Suprapubic skin (tissue), 4 donors: ENCODE data around the gene MCU. TPM values are rescaled to one million over a fixed set of nuclear protein-coding genes. Genes with fewer than 3 reads are reported as not detected.
"Not testable (repeated sequence)": the region's sequence is repeated elsewhere in the genome, so short reads cannot be mapped to it uniquely, and the experiment has no call there.

Source experiments
- DNase-seq, 2 donors: peaks; one replicate each; pipeline ENCODE4 v3.0.0-alpha.2; 2019; ENCODE audit warnings: low spot score in 2 of 2
- H3K27ac ChIP-seq: fragments of 200-600 bp; sonication (generic); one replicate; pipeline ENCODE4 v1.5.1; 2019
- H3K27me3 ChIP-seq: fragments of 200-600 bp; sonication (generic); one replicate; pipeline ENCODE4 v1.5.1; 2019
- H3K36me3 ChIP-seq: fragments of 200-600 bp; sonication (generic); one replicate; pipeline ENCODE4 v1.5.1; 2019
- H3K4me1 ChIP-seq: fragments of 200-600 bp; sonication (generic); one replicate; pipeline ENCODE4 v1.5.1; 2019
- H3K4me3 ChIP-seq: fragments of 200-600 bp; sonication (generic); one replicate; pipeline ENCODE4 v1.5.1; 2019; ENCODE audit warnings: mild to moderate bottlenecking
- H3K9me3 ChIP-seq: fragments of 200-600 bp; sonication (generic); one replicate; pipeline ENCODE4 v1.5.1; 2019
- CTCF ChIP-seq, 2 donors: fragments of 200-600 bp in 1 of 2; fragments of 450-650 bp in 1 of 2; sonication (generic) in 1 of 2; IDR thresholded peaks; one replicate each; pipeline ENCODE4 v1.5.1; 2016 to 2019; ENCODE audit warnings: antibody characterized with exemption in 2 of 2, mild to moderate bottlenecking in 1 of 2, moderate library complexity in 1 of 2
- EP300 ChIP-seq: sonication (generic); formaldehyde crosslinking; IDR thresholded peaks from one replicate; pipeline ENCODE4 v1.6.1; 2017; ENCODE audit warnings: antibody characterized with exemption
- POLR2A ChIP-seq, 2 donors: fragments of 450-650 bp; IDR thresholded peaks; one replicate each; pipeline ENCODE4 v1.6.1; 2017; ENCODE audit warnings: antibody characterized with exemption in 2 of 2, mild to moderate bottlenecking in 2 of 2, moderate library complexity in 2 of 2
- POLR2AphosphoS5 ChIP-seq, 3 donors: sonication (generic); formaldehyde crosslinking; IDR thresholded peaks; one replicate each; pipeline ENCODE4 v1.6.1; 2017; ENCODE audit warnings: antibody characterized with exemption in 3 of 3
- WGBS: methylation state at CpG from one replicate; pipeline ENCODE4 v1.1.5; 2018; 5-methylcytosine and 5-hydroxymethylcytosine counted together
- total RNA-seq, 4 donors: library from RNA; depleted of rRNA; stranded (reverse); fragments of >200 nt; gene quantifications; one replicate each; pipeline ENCODE4 v1.1.0, GENCODE V29; 2016

Gene MCU
- total RNA-seq, 4 donors from 2014 or later: 28.3 to 31.7 (median 29.7) TPM

GRCh38 chr10:72895236-72895850, 203.4 kb downstream of the MCU start:
- TF ChIP-seq POLR2AphosphoS5 (IDR thresholded peaks at IDR 0.05) (no peak), POLR2A (IDR thresholded peaks at IDR 0.05) (no peak), CTCF (IDR thresholded peaks at IDR 0.05) (no peak), EP300 (no peak)
- no peak overlapping the region for H3K4me3 ChIP-seq
- H3K27ac ChIP-seq: no peak overlapping the region
- H3K4me1 ChIP-seq: no peaks in the 10 kb centered on the region
- no peaks in the 10 kb centered on the region for H3K9me3 ChIP-seq
- no peaks in the 10 kb centered on the region for H3K27me3 ChIP-seq
- no peak for DNase-seq
- WGBS: 78% methylated on average over 11 of the region's 11 CpGs
- H3K36me3 ChIP-seq: no peaks in the 10 kb centered on the region

DNA sequence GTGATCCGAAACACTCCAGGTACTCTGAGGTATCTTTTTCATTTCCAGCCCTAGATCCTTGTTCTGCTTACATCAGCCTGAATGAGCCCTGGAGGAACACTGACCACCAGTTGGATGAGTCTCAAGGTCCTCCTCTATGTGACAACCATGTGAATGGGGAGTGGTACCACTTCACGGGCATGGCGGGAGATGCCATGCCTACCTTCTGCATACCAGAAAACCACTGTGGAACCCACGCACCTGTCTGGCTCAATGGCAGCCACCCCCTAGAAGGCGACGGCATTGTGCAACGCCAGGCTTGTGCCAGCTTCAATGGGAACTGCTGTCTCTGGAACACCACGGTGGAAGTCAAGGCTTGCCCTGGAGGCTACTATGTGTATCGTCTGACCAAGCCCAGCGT, 206.7 kb downstream of the MCU start:
- TF ChIP-seq CTCF (IDR thresholded peaks at IDR 0.05) (no peak), EP300 (no peak), POLR2AphosphoS5 (IDR thresholded peaks at IDR 0.05) (no peak), POLR2A (IDR thresholded peaks at IDR 0.05) (no peak)
- Histone ChIP-seq H3K4me1 (no peaks in the 10 kb centered on the region), H3K9me3 (no peaks in the 10 kb centered on the region), H3K27ac (no peak overlapping the region), H3K4me3 (no peak overlapping the region), H3K36me3 (no peaks in the 10 kb centered on the region), H3K27me3 (no peaks in the 10 kb centered on the region)
- DNase-seq: no peak
- 94% methylated on average over 9 of the region's 10 CpGs for WGBS

GRCh38 chr10:72899545-72899944, 207.6 kb downstream of the MCU start:
- 89% methylated on average over 1 of the region's 1 CpG for WGBS
- Histone ChIP-seq H3K4me3 (no peak overlapping the region), H3K9me3 (no peaks in the 10 kb centered on the region), H3K36me3 (no peaks in the 10 kb centered on the region), H3K27ac (no peak overlapping the region), H3K4me1 (no peaks in the 10 kb centered on the region), H3K27me3 (no peaks in the 10 kb centered on the region)
- TF ChIP-seq POLR2AphosphoS5 (IDR thresholded peaks at IDR 0.05) (no peak), POLR2A (IDR thresholded peaks at IDR 0.05) (no peak), CTCF (IDR thresholded peaks at IDR 0.05) (no peak), EP300 (no peak)
- no peak for DNase-seq

DNA sequence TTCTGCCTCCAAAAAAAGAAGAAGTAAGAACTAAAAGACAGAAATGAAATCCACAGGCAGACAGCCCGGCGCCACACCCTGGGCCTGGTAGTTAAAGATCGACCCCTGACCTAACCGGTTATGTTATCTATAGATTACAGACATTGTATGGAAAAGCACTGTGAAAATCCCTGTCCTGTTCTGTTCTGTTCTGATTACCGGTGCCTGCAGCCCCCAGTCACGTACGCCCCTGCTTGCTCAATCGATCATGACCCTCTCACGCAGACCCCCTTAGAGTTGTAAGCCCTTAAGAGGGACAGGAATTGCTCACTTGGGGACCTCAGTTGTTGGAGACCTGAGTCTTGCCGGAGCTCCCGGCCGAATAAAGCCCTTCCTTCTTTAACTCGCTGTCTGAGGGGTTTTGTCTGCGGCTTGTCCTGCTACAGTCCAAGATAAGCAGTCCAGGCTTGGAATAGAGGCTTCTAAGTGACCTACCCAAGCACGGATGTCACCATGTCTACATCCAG, 212.1 kb downstream of the MCU start:
- not testable (repeated sequence) for H3K36me3 ChIP-seq, H3K27ac ChIP-seq, H3K4me3 ChIP-seq, H3K9me3 ChIP-seq, DNase-seq, H3K27me3 ChIP-seq, H3K4me1 ChIP-seq
- WGBS: 89% methylated on average over 15 of the region's 15 CpGs

GRCh38 chr10:72904806-72905205, 212.9 kb downstream of the MCU start:
- no peaks in the 10 kb centered on the region for H3K9me3 ChIP-seq
- H3K4me1 ChIP-seq: no peaks in the 10 kb centered on the region
- WGBS: 85% methylated on average over 3 of the region's 3 CpGs
- H3K36me3 ChIP-seq: no peaks in the 10 kb centered on the region
- H3K27ac ChIP-seq: no peak overlapping the region
- DNase-seq: no peak
- H3K4me3 ChIP-seq: no peak overlapping the region
- TF ChIP-seq EP300 (no peak), POLR2A (IDR thresholded peaks at IDR 0.05) (no peak), POLR2AphosphoS5 (IDR thresholded peaks at IDR 0.05) (no peak), CTCF (IDR thresholded peaks at IDR 0.05) (no peak)
- H3K27me3 ChIP-seq: no peaks in the 10 kb centered on the region

DNA sequence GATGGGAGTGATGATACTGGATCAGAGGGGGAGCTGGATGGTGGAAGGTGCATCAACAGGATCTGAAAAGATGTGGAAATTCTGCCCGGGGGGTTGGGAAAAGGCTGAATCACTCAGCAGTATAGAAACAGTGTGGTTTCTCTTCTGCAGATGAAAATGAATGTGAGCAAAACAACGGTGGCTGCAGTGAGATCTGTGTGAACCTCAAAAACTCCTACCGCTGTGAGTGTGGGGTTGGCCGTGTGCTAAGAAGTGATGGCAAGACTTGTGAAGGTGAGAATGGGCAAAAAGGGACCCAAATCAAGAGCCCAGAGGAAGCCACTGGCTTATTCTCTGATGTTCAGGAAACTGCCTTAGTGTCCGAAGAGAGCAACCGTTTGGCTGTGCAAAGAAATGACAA, 214.5 kb downstream of the MCU start:
- H3K4me3 ChIP-seq: no peak overlapping the region
- H3K36me3 ChIP-seq: no peaks in the 10 kb centered on the region
- no peaks in the 10 kb centered on the region for H3K27me3 ChIP-seq
- WGBS: 94% methylated on average over 6 of the region's 6 CpGs
- no peaks in the 10 kb centered on the region for H3K4me1 ChIP-seq
- H3K9me3 ChIP-seq: no peaks in the 10 kb centered on the region
- no peak for DNase-seq
- no peak for TF ChIP-seq POLR2AphosphoS5 (IDR thresholded peaks at IDR 0.05)
- no peak for TF ChIP-seq POLR2A (IDR thresholded peaks at IDR 0.05)
- no peak for TF ChIP-seq CTCF (IDR thresholded peaks at IDR 0.05)
- no peak for TF ChIP-seq EP300
- no peak overlapping the region for H3K27ac ChIP-seq
